GM19467 (cell line): ENCODE results near the gene PNLIPRP2.

Source experiments
- ATAC-seq: cut with Tn5 transposase; IDR thresholded peaks from one replicate; pipeline ENCODE4 v1.9.1; 2021; ENCODE audit warnings: mild to moderate bottlenecking, moderate library complexity; ENCODE audit not compliant: unreplicated experiment

Gene PNLIPRP2

GRCh38 chr10:116612107-116612769, 8.5 kb upstream of the PNLIPRP2 start:
- ATAC-seq: no peak

- ATAC-seq: no peak
These were observed 7.3 kb upstream of the PNLIPRP2 start for GRCh38 chr10:116613471-116613870.

- ATAC-seq: no peak
These were observed 6.0 kb upstream of the PNLIPRP2 start for GRCh38 chr10:116614796-116615195.

- ATAC-seq: no peak
These were observed 5.5 kb upstream of the PNLIPRP2 start for GRCh38 chr10:116615199-116615776.

- ATAC-seq: no peak
These were observed 723 bp downstream of the PNLIPRP2 start for GRCh38 chr10:116621476-116621875.

- ATAC-seq: no peak
These were observed 1.3 kb downstream of the PNLIPRP2 start for GRCh38 chr10:116621934-116622655.

GRCh38 chr10:116625845-116626244, 5.1 kb downstream of the PNLIPRP2 start:
- ATAC-seq: no peak

- ATAC-seq: no peak
These were observed 6.1 kb downstream of the PNLIPRP2 start for GRCh38 chr10:116626815-116627214.

- no peak for ATAC-seq
These were observed 6.7 kb downstream of the PNLIPRP2 start for GRCh38 chr10:116627386-116627933.

GRCh38 chr10:116629340-116629739, 8.6 kb downstream of the PNLIPRP2 start:
- ATAC-seq: no peak

- no peak for ATAC-seq
These were observed 9.3 kb downstream of the PNLIPRP2 start for GRCh38 chr10:116630020-116630419.

- no peak for ATAC-seq
These were observed 11.1 kb downstream of the PNLIPRP2 start for GRCh38 chr10:116631871-116632295.

- no peak for ATAC-seq
These were observed 12.0 kb downstream of the PNLIPRP2 start for GRCh38 chr10:116632596-116633215.

- ATAC-seq: no peak
These were observed 12.5 kb downstream of the PNLIPRP2 start for GRCh38 chr10:116633216-116633600.

GRCh38 chr10:116634126-116634975, 13.6 kb downstream of the PNLIPRP2 start:
- ATAC-seq: no peak

GRCh38 chr10:116636385-116636784, 15.6 kb downstream of the PNLIPRP2 start:
- ATAC-seq: no peak

- no peak for ATAC-seq
These were observed 16.2 kb downstream of the PNLIPRP2 start for GRCh38 chr10:116636976-116637375.

GRCh38 chr10:116637830-116638229, 17.1 kb downstream of the PNLIPRP2 start:
- ATAC-seq: no peak

GRCh38 chr10:116646502-116646901, 25.7 kb downstream of the PNLIPRP2 start:
- ATAC-seq: no peak

GRCh38 chr10:116648903-116649302, 28.1 kb downstream of the PNLIPRP2 start:
- ATAC-seq: no peak
